ENCODE results near the gene ARHGEF3. TPM values are rescaled to one million over a fixed set of nuclear protein-coding genes. Genes with fewer than 3 reads are reported as not detected.
A peak's percentile ranks its signal among the peaks of the same experiment; 100 is the strongest.

Gene ARHGEF3
- total RNA-seq, 2 experiments from 2014 or later: 34.4 to 38.3 TPM

- CTCF ChIA-PET: interaction anchor here (0.7 to 16.2 kb wide), 7 partner anchors 18 to 215 kb away, joined by 3 to 270 read pairs (median 4); partner anchors contain the start of gene ARHGEF3
- peaks cover 94% of the 10 kb centered on the region for H3K4me1 Mint-ChIP-seq
- intact Hi-C loops (cut with DNase I, micrococcal nuclease): loop anchor here (1.0 to 10.0 kb wide), 5 partner anchors 24 to 812 kb away; partner anchors contain the start of genes CCDC66 (in 2 of the 2) and ARF4 (in 1 of the 2)
These were observed 18.8 kb downstream of the ARHGEF3 start for GRCh38 chr3:56782906-56783305.

GRCh38 chr3:56782215-56782614 is 19.5 kb downstream of the ARHGEF3 start:
- H3K36me3 Mint-ChIP-seq (ENCODE audit: low read depth): peaks cover 29% of the 10 kb centered on the region
- no peak for ATAC-seq

More at GRCh38 chr3:56782906-56783305, 18.8 kb downstream of the ARHGEF3 start:
- ATAC-seq (peak; percentile 4), DNase-seq (no peak)
- POLR2A ChIA-PET: interaction anchor here (0.5 to 0.6 kb wide), 2 partner anchors 11 to 83 kb away, joined by 4 to 11 read pairs; no protein-coding TSS in a partner anchor
- Mint-ChIP-seq H3K27ac (peak overlapping the region; percentile 97), H3K9me3 (ENCODE audit: low read depth) (no peaks in the 10 kb centered on the region), H3K36me3 (ENCODE audit: low read depth) (peaks cover 26% of the 10 kb centered on the region), H3K4me3 (peak overlapping the region; percentile 65), H3K27me3 (no peaks in the 10 kb centered on the region)

DNA sequence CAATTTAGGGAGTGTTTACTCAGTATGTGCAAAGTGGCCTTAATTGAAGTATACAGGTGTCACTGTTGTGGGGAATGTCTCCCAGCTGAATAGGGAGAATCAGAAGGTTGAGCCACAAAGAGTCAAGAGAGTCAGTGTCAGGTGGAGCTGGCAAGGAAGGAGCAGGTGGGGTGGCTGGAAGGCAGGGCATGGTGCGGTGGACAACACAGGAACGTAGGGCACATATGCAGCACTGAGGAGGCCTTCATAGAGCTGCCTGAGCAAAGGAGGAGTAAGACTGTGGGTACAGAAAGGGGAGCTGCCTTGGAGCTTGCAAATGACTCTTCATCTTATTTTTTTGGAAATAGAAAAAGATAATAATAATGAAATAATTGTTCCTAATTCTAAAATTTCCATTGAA is 20.0 kb downstream of the ARHGEF3 start:
- intact Hi-C loops (cut with DNase I, micrococcal nuclease): loop anchor here (2.0 to 10.0 kb wide), 4 partner anchors 23 to 813 kb away; partner anchors contain the start of genes CCDC66 (in 2 of the 2) and ARF4 (in 1 of the 2)
- ATAC-seq: no peak
- peaks cover 29% of the 10 kb centered on the region for H3K36me3 Mint-ChIP-seq (ENCODE audit: low read depth)

More at GRCh38 chr3:56782215-56782614, 19.5 kb downstream of the ARHGEF3 start:
- no peak for DNase-seq
- ChIA-PET POLR2A (no interaction called here), CTCF (interaction anchor here (1.0 to 16.2 kb wide), 5 partner anchors 8 to 80 kb away, joined by 3 to 270 read pairs (median 4); partner anchors contain the start of gene ARHGEF3)
- Mint-ChIP-seq H3K9me3 (ENCODE audit: low read depth) (no peaks in the 10 kb centered on the region), H3K4me1 (peaks cover 93% of the 10 kb centered on the region), H3K27ac (peak overlapping the region; percentile 97), H3K4me3 (no peak overlapping the region), H3K27me3 (no peaks in the 10 kb centered on the region)
- intact Hi-C loops (cut with DNase I, micrococcal nuclease): loop anchor here (2.0 to 10.0 kb wide), 4 partner anchors 23 to 813 kb away; partner anchors contain the start of genes CCDC66 (in 2 of the 2) and ARF4 (in 1 of the 2)

DNA sequence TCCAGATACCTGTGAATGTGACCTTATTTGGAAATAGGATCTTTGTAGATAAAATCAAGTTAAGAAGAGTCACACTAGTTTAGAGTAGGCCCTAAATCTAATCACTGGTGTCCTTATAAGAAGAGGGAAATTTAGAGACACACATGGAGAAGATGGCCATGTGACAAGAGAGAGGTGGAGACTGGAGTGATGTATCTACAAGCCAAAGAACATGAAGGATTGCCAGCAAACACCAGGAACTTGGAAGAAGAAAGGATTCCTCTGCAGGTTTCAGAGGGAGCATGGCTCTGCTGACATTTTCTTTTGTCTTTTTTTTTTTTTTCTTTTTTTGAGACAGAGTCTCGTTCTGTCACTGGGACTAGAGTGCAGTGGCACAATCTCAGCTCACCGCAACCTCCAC is 20.8 kb downstream of the ARHGEF3 start:
- POLR2A ChIA-PET: no interaction called here
- H3K4me1 Mint-ChIP-seq: peaks cover 92% of the 10 kb centered on the region
- no peak overlapping the region for H3K4me3 Mint-ChIP-seq
- no peak for ATAC-seq
- intact Hi-C loops (cut with DNase I, micrococcal nuclease): loop anchor here (5.0 to 10.0 kb wide), 3 partner anchors 224 to 814 kb away; partner anchors contain the start of genes CCDC66 (in 2 of the 2) and ARF4 (in 1 of the 2)
- peak overlapping the region; percentile 75 for H3K27ac Mint-ChIP-seq
- no peak for DNase-seq
- CTCF ChIA-PET: interaction anchor here (1.4 to 16.2 kb wide), 2 partner anchors 10 to 20 kb away, joined by 6 to 270 read pairs; partner anchors contain the start of gene ARHGEF3
- peaks cover 29% of the 10 kb centered on the region for H3K36me3 Mint-ChIP-seq (ENCODE audit: low read depth)
- no peaks in the 10 kb centered on the region for H3K9me3 Mint-ChIP-seq (ENCODE audit: low read depth)
- no peaks in the 10 kb centered on the region for H3K27me3 Mint-ChIP-seq

More for the DNA sequence above, 20.0 kb downstream of the ARHGEF3 start:
- Mint-ChIP-seq H3K27ac (peak overlapping the region; percentile 97), H3K27me3 (no peaks in the 10 kb centered on the region), H3K4me1 (peaks cover 93% of the 10 kb centered on the region), H3K9me3 (ENCODE audit: low read depth) (no peaks in the 10 kb centered on the region), H3K4me3 (no peak overlapping the region)
- DNase-seq: no peak
- CTCF ChIA-PET: interaction anchor here (0.7 to 16.2 kb wide), 5 partner anchors 9 to 96 kb away, joined by 3 to 270 read pairs (median 4); partner anchors contain the start of gene ARHGEF3
- POLR2A ChIA-PET: no interaction called here

- Mint-ChIP-seq H3K4me3 (no peak overlapping the region), H3K9me3 (ENCODE audit: low read depth) (no peaks in the 10 kb centered on the region), H3K4me1 (peaks cover 86% of the 10 kb centered on the region), H3K27me3 (no peaks in the 10 kb centered on the region), H3K36me3 (ENCODE audit: low read depth) (peaks cover 32% of the 10 kb centered on the region), H3K27ac (peak overlapping the region; percentile 18)
- ATAC-seq: no peak
- DNase-seq: no peak
- POLR2A ChIA-PET: no interaction called here
- CTCF ChIA-PET: interaction anchor here (0.5 to 16.2 kb wide), 5 partner anchors 9 to 116 kb away, joined by 3 to 270 read pairs (median 5); partner anchors contain the start of gene ARHGEF3
- intact Hi-C loops (cut with DNase I, micrococcal nuclease): no loop called here
These were observed 22.9 kb downstream of the ARHGEF3 start for GRCh38 chr3:56778893-56779292.

- no peak for DNase-seq
- intact Hi-C loops (cut with DNase I, micrococcal nuclease): no loop called here
- peaks cover 78% of the 10 kb centered on the region for H3K4me1 Mint-ChIP-seq
- peak overlapping the region; percentile 30 for H3K27ac Mint-ChIP-seq
- ChIA-PET CTCF (interaction anchor here (0.6 to 1.7 kb wide), 6 partner anchors 9 to 213 kb away, joined by 3 to 8 read pairs (median 4); no protein-coding TSS in a partner anchor), POLR2A (no interaction called here)
- no peaks in the 10 kb centered on the region for H3K27me3 Mint-ChIP-seq
- ATAC-seq: no peak
- no peaks in the 10 kb centered on the region for H3K9me3 Mint-ChIP-seq (ENCODE audit: low read depth)
- peaks cover 45% of the 10 kb centered on the region for H3K36me3 Mint-ChIP-seq (ENCODE audit: low read depth)
- H3K4me3 Mint-ChIP-seq: no peak overlapping the region
These were observed 25.2 kb downstream of the ARHGEF3 start for GRCh38 chr3:56776556-56776950.

GRCh38 chr3:56775838-56776555 is 25.8 kb downstream of the ARHGEF3 start:
- ChIA-PET CTCF (interaction anchor here (0.6 to 1.7 kb wide), 8 partner anchors 9 to 220 kb away, joined by 3 to 8 read pairs (median 4); no protein-coding TSS in a partner anchor), POLR2A (interaction anchor here (0.5 kb wide), 1 partner anchor 17 kb away, joined by 6 read pairs; no protein-coding TSS in a partner anchor)
- intact Hi-C loops (cut with DNase I, micrococcal nuclease): no loop called here
- Mint-ChIP-seq H3K27ac (peak overlapping the region; percentile 61), H3K27me3 (no peaks in the 10 kb centered on the region), H3K4me3 (no peak overlapping the region), H3K36me3 (ENCODE audit: low read depth) (peaks cover 50% of the 10 kb centered on the region), H3K9me3 (ENCODE audit: low read depth) (no peaks in the 10 kb centered on the region), H3K4me1 (peaks cover 78% of the 10 kb centered on the region)
- no peak for ATAC-seq
- no peak for DNase-seq

DNA sequence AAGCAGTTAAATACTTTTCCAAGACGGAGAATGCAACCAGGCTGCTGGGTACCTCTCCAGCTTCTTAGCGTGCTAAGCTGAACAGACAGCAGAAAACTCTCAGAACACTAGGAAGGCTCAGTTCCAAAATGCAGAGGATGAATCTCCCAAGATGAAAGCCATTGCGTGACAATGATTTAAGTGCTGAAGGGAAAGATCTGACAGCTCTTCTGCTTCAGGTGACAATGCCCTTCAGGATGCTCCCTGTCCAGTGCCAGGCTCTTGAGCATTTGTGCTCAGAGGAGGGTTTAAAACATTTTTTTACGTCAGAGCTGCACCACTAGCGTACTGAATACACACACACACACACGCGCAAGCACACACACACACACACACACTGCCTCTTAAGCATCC is 26.3 kb downstream of the ARHGEF3 start:
- POLR2A ChIA-PET: interaction anchor here (0.5 kb wide), 1 partner anchor 18 kb away, joined by 6 read pairs; no protein-coding TSS in a partner anchor
- CTCF ChIA-PET: interaction anchor here (0.7 to 1.7 kb wide), 7 partner anchors 9 to 221 kb away, joined by 3 to 8 read pairs (median 4); no protein-coding TSS in a partner anchor
- DNase-seq (no peak), ATAC-seq (no peak)
- H3K4me1 Mint-ChIP-seq: peaks cover 73% of the 10 kb centered on the region
- no peaks in the 10 kb centered on the region for H3K27me3 Mint-ChIP-seq
- intact Hi-C loops (cut with DNase I, micrococcal nuclease): no loop called here
- H3K4me3 Mint-ChIP-seq: no peak overlapping the region
- peaks cover 45% of the 10 kb centered on the region for H3K36me3 Mint-ChIP-seq (ENCODE audit: low read depth)
- peak overlapping the region; percentile 61 for H3K27ac Mint-ChIP-seq
- H3K9me3 Mint-ChIP-seq (ENCODE audit: low read depth): no peaks in the 10 kb centered on the region

DNA sequence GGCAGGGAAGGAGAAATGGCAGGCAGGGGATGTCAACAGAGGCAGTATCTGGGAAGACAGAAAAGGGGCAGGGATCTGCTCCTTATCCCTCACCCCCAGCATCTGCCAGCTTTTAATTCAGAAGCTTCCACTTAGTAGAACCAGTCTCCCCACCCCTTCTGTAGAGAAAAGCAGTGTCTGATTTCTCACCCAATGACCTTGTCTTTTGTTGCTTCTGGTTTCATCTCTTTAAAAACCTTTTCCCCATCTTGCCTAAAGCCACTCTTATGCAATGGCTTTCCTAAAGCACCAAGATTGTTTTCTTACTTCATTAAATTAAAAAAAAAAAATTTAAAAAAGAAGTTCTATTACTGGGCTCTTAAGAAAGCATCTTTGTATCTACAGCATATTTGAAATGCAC is 27.8 kb downstream of the ARHGEF3 start:
- Mint-ChIP-seq H3K4me3 (no peak overlapping the region), H3K9me3 (ENCODE audit: low read depth) (no peaks in the 10 kb centered on the region), H3K27me3 (no peaks in the 10 kb centered on the region), H3K36me3 (ENCODE audit: low read depth) (peaks cover 37% of the 10 kb centered on the region), H3K4me1 (peaks cover 62% of the 10 kb centered on the region), H3K27ac (no peak overlapping the region)
- no peak for DNase-seq
- CTCF ChIA-PET: interaction anchor here (1.0 kb wide), 1 partner anchor 25 kb away, joined by 4 read pairs; no protein-coding TSS in a partner anchor
- intact Hi-C loops (cut with DNase I, micrococcal nuclease): no loop called here
- ATAC-seq: no peak
- POLR2A ChIA-PET: no interaction called here

DNA sequence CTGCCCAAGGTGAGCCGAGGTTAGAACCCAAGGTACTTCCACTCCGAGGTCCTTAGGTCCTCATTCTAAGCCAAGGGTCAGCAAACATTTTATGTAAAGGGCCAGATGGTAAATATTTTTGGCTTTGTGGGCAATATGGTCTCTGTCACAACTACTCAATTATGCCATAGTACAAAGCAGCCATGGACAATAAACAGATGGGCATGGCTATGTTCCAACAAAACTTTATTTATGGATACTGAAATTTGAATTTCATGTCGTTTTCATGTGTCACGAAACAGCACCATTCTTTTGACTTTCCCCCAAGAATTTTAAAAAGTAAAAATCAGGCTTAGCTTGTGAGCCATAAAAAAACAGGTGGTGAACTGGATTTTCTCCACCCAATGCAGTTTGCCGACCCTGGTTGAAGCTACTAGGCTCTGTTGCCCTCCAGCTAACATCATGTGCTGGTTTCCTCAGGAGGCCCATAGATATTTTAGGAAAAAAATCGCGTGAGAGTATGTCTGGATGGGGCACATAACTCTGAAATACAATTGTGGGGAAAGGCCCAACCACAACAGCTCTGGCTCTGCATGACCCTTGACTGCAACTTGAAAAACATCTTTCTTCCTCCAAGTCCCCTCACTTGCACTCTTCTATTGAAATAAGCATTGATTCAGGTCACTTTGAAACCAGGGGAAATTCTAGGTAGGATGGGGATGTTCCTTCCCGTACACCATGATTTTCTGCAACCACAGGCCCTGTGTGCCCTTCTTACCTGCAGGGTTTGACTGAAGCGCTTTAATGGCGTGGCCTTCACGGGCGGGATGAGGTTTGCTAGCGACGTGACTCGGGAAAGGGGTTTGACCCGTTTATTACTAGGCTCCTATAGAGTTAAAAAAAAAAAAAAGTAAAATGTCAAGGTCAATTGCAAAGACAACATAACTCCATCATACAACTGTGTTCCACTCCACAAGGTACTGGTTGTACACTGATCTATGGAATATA is 28.5 kb downstream of the ARHGEF3 start:
- Mint-ChIP-seq H3K27me3 (no peaks in the 10 kb centered on the region), H3K4me1 (peaks cover 62% of the 10 kb centered on the region), H3K4me3 (no peak overlapping the region), H3K36me3 (ENCODE audit: low read depth) (peaks cover 42% of the 10 kb centered on the region), H3K27ac (peak overlapping the region; percentile 47), H3K9me3 (ENCODE audit: low read depth) (no peaks in the 10 kb centered on the region)
- DNase-seq (no peak), ATAC-seq (no peak)
- ChIA-PET CTCF (interaction anchor here (0.9 to 1.0 kb wide), 2 partner anchors 25 to 216 kb away, joined by 3 to 4 read pairs; no protein-coding TSS in a partner anchor), POLR2A (no interaction called here)
- intact Hi-C loops (cut with DNase I, micrococcal nuclease): no loop called here

Data from activated CD4-positive, alpha-beta T cell treated with anti-CD3 and anti-CD28 coated beads for 36 hours (primary cell).